GM12878 (cell line): Measurements from ENCODE around the gene TRIM56.
"Not testable (repeated sequence)": the region's sequence is repeated elsewhere in the genome, so short reads cannot be mapped to it uniquely, and the experiment has no call there.

Experiments
- EP300 ChIP-seq, 2 experiments: fragments of 150-350 bp in 1 of 2; IDR thresholded peaks; 2 replicates each; pipeline ENCODE4 v1.6.1; 2011 to 2012; ENCODE audit warnings: low read depth in 2 of 2, low read length in 2 of 2, borderline replicate concordance in 1 of 2, improper control_type of control experiment in 1 of 2, inconsistent platforms in 1 of 2; ENCODE audit not compliant: control insufficient read depth in 1 of 2
- RAD51 ChIP-seq: fragments of 450-650 bp; IDR thresholded peaks from 2 replicates; pipeline ENCODE4 v1.6.1; 2016; ENCODE audit warnings: moderate library complexity, mild to moderate bottlenecking, inconsistent platforms
- SP1 ChIP-seq: IDR thresholded peaks from one replicate; pipeline ENCODE4 v1.6.1; 2011; ENCODE audit warnings: low read depth, low read length

- TF ChIP-seq RAD51; EP300 (IDR thresholded peaks at IDR 0.05; ENCODE audit: borderline replicate concordance in 1 of 2, control insufficient read depth in 1 of 2, low read depth in 2 of 2, low read length in 2 of 2); SP1: not testable (repeated sequence)
Observed at GRCh38 chr7:101041283-101041682, 44.0 kb upstream of the TRIM56 start.
